Cardiac muscle cell (in vitro differentiated cells and primary cell): ENCODE results near the gene ICE2. TPM values are rescaled to one million over a fixed set of nuclear protein-coding genes. Genes with fewer than 3 reads are reported as not detected.

ENCODE experiments used
- DNase-seq, 2 donors: peaks; one replicate each; pipeline versions ENCODE4 v3.0.0 to v3.0.0-alpha.2; 2010 to 2017; ENCODE audit warnings: low read depth in 1 of 2, low spot score in 1 of 2
- H3K27ac ChIP-seq: fragments of 200-600 bp; sonication (generic); 2 replicates; pipeline ENCODE4 v1.5.1; 2016
- H3K27me3 ChIP-seq: fragments of 200-600 bp; sonication (generic); 2 replicates; pipeline ENCODE4 v1.6.0; 2016; ENCODE audit warnings: control low read depth
- H3K36me3 ChIP-seq: fragments of 200-600 bp; sonication (generic); 2 replicates; pipeline ENCODE4 v1.5.1; 2016; ENCODE audit warnings: control low read depth
- H3K4me1 ChIP-seq: fragments of 200-600 bp; sonication (generic); 2 replicates; pipeline ENCODE4 v1.8.1; 2017; ENCODE audit warnings: low read depth, mild to moderate bottlenecking, mixed run types
- H3K4me3 ChIP-seq: fragments of 200-600 bp; sonication (generic); 2 replicates; pipeline ENCODE4 v1.5.1; 2016; ENCODE audit warnings: mild to moderate bottlenecking
- H3K9me3 ChIP-seq: fragments of 200-600 bp; sonication (generic); 2 replicates; pipeline ENCODE4 v1.5.1; 2017; ENCODE audit warnings: low read depth, mild to moderate bottlenecking, control low read depth
- polyA plus RNA-seq: library from polyadenylated mRNA; unstranded; fragments of >200 nt; fragmentation: Nextera tagmentation; extraction: Ambion mirVana; gene quantifications from 2 replicates; pipeline ENCODE4 v1.2.1, GENCODE V29; 2016
- total RNA-seq: library from RNA; depleted of rRNA; stranded (reverse); fragments of >200 nt; gene quantifications from 2 replicates; pipeline ENCODE4 v1.2.3, GENCODE V29; 2016
- TF ChIP-seq, protein P1 (sequence below): IDR thresholded peaks from 2 replicates; pipeline ENCODE4 v1.5.1; 2012; ENCODE audit warnings: low read depth, mild to moderate bottlenecking, low read length

The ICE2 gene
- total and polyA plus RNA-seq, 2 experiments from 2014 or later: 26.4 to 41.5 TPM

DNA sequence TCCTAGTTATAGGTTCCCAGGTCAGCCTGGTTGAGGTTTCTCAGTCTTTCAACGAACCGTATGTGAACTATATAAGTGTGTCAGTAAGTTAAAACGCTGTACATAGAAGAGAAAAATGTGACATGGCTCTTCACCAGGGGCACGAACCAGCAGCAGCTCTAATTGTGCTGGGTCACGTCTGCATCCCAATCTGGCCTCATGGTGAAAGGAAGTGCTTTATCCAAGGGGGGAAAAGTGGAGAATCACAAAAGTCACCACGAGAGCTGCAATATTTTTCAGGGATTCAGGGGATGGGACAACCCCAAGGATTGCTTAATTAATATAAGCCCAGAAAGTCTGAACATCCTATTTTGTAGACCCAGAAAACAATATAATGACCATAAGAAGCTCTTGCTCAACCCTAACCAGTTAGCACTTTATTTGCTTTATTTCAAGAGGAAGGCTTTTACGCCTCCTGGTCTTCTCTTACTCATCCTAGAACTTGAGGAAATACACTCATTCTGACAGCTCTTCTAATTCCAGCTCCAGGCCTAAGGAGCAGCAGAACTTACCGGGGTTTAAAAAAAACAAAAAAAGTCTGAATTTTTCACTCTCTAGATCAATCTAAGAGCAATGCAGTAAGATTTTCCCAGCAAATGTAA is 97.7 kb downstream of the ICE2 start:
- Histone ChIP-seq H3K36me3 (no peaks in the 10 kb centered on the region), H3K4me3 (no peak overlapping the region), H3K9me3 (no peaks in the 10 kb centered on the region), H3K4me1 (peaks cover 11% of the 10 kb centered on the region), H3K27ac (no peak overlapping the region), H3K27me3 (no peaks in the 10 kb centered on the region)
- TF ChIP-seq, protein P1, sequence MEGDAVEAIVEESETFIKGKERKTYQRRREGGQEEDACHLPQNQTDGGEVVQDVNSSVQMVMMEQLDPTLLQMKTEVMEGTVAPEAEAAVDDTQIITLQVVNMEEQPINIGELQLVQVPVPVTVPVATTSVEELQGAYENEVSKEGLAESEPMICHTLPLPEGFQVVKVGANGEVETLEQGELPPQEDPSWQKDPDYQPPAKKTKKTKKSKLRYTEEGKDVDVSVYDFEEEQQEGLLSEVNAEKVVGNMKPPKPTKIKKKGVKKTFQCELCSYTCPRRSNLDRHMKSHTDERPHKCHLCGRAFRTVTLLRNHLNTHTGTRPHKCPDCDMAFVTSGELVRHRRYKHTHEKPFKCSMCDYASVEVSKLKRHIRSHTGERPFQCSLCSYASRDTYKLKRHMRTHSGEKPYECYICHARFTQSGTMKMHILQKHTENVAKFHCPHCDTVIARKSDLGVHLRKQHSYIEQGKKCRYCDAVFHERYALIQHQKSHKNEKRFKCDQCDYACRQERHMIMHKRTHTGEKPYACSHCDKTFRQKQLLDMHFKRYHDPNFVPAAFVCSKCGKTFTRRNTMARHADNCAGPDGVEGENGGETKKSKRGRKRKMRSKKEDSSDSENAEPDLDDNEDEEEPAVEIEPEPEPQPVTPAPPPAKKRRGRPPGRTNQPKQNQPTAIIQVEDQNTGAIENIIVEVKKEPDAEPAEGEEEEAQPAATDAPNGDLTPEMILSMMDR: no peak
- peak in 1 of 2 donors; percentile 60 for DNase-seq

DNA sequence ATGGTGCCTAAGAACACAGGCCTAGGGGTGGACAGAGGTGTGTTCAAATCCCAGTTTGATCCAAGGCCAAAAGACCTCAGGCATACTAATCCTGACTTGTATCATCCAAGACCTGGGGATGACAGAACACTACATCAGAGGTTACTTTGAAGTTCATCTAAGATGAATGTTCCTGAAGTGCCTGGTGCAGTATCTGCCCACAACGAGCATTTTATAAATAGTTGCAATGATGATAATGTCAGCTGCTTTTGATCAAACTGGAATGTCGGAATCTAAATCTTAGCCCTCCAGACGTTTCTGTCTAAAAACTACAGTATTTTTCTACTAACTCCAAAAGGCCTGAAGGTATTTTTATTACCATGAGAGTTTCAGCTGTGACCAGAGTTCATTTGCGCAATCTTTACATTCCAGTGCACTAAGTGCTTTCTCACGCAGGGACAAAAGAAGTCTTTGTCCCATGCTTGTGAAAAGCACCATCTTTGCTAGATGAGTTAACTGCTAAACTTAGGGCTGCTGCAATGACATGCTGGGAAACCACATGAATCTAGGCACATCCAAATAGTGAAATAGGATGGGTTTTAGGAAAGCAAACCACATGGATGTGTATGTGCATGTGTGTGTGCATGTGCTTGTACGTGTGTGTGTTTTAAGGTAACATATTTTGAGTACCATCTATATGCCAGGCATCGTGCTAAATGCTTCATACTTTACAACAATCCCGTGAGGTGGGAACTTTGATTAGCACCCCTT is 99.2 kb downstream of the ICE2 start:
- peak; percentile 30 to 95 for DNase-seq
- no peaks in the 10 kb centered on the region for H3K27me3 ChIP-seq
- H3K27ac ChIP-seq: peak overlapping the region; percentile 87
- H3K9me3 ChIP-seq: no peaks in the 10 kb centered on the region
- H3K4me3 ChIP-seq: no peak overlapping the region
- TF ChIP-seq, protein P1: no peak
- no peaks in the 10 kb centered on the region for H3K36me3 ChIP-seq
- peaks cover 15% of the 10 kb centered on the region for H3K4me1 ChIP-seq

DNA sequence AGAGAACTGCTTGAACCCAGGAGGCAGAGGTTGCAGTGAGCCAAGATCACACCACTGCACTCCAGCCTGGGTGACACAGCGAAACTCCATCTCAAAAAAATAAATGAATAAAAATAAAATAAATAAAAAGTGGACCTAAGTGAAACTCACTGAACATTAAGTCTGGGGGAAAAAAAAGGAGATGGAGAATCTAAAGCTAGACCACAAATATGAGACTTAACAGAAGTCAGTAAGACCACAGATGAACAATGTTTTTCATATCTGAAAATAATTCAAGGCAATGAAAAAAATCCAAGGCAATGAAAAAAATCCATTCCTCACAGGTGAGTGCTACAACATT is 99.8 kb downstream of the ICE2 start:
- TF ChIP-seq, protein P1: no peak
- DNase-seq: no peak
- no peaks in the 10 kb centered on the region for H3K9me3 ChIP-seq
- H3K36me3 ChIP-seq: no peaks in the 10 kb centered on the region
- H3K4me3 ChIP-seq: no peak overlapping the region
- H3K27me3 ChIP-seq: no peaks in the 10 kb centered on the region
- peak overlapping the region; percentile 87 for H3K27ac ChIP-seq
- H3K4me1 ChIP-seq: peaks cover 20% of the 10 kb centered on the region

DNA sequence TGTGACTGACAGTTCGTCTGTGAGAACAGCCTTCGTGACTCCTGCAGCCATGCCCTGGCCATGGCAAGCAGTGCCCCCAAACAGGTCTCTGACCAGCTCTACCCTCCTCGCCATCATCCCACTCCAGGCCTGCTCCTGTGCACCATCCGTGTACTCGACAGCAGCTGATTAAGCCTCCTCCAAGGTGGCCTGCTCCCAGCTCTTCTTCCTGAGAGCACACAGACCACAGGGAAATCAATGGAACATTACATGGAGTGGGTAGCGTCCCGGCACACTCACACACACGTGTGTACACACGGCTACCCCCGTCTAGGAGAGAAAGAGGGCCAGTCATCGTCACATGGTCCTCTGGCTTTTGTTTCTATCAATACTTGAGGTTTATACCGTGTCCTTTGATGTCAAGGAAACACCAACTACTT is 102.3 kb downstream of the ICE2 start:
- Histone ChIP-seq H3K4me3 (no peak overlapping the region), H3K9me3 (no peaks in the 10 kb centered on the region), H3K36me3 (no peaks in the 10 kb centered on the region), H3K27ac (no peak overlapping the region), H3K4me1 (peaks cover 32% of the 10 kb centered on the region), H3K27me3 (no peaks in the 10 kb centered on the region)
- DNase-seq: no peak
- TF ChIP-seq, protein P1: no peak

DNA sequence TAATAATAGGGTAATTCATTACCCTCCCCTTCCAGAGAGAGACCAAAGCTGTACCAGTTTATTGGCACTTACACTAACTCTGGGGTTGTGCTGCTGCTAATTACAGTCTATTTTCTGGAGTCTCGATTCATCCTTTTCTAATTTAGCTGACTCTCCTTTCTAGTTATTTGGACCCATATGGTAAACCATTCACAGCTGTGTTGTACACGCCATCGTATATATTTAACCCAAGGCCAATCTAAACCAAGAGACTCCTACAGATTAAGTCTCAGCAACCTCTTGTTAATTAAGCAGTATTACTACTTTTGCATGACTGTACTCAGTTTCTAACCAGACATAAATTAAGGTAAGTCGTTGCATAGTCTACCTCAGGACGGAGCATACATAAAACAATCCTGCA is 103.6 kb downstream of the ICE2 start:
- H3K27me3 ChIP-seq: no peaks in the 10 kb centered on the region
- H3K9me3 ChIP-seq: no peaks in the 10 kb centered on the region
- H3K4me3 ChIP-seq: no peak overlapping the region
- no peaks in the 10 kb centered on the region for H3K36me3 ChIP-seq
- TF ChIP-seq, protein P1: no peak
- peak overlapping the region; percentile 86 for H3K27ac ChIP-seq
- no peak for DNase-seq
- peaks cover 40% of the 10 kb centered on the region for H3K4me1 ChIP-seq
